Suprapubic skin (tissue), 4 donors: ENCODE results near the gene ZBTB17.

ENCODE experiments used
- EP300 ChIP-seq: sonication (generic); formaldehyde crosslinking; IDR thresholded peaks from one replicate; pipeline ENCODE4 v1.6.1; 2017; ENCODE audit warnings: antibody characterized with exemption
- POLR2A ChIP-seq, 2 donors: fragments of 450-650 bp; IDR thresholded peaks; one replicate each; pipeline ENCODE4 v1.6.1; 2017; ENCODE audit warnings: antibody characterized with exemption in 2 of 2, mild to moderate bottlenecking in 2 of 2, moderate library complexity in 2 of 2
- POLR2AphosphoS5 ChIP-seq, 3 donors: sonication (generic); formaldehyde crosslinking; IDR thresholded peaks; one replicate each; pipeline ENCODE4 v1.6.1; 2017; ENCODE audit warnings: antibody characterized with exemption in 3 of 3
- TF ChIP-seq, protein P1 (sequence below), 2 donors: fragments of 200-600 bp in 1 of 2; fragments of 450-650 bp in 1 of 2; sonication (generic) in 1 of 2; IDR thresholded peaks; one replicate each; pipeline ENCODE4 v1.5.1; 2016 to 2019; ENCODE audit warnings: antibody characterized with exemption in 2 of 2, mild to moderate bottlenecking in 1 of 2, moderate library complexity in 1 of 2

DNA sequence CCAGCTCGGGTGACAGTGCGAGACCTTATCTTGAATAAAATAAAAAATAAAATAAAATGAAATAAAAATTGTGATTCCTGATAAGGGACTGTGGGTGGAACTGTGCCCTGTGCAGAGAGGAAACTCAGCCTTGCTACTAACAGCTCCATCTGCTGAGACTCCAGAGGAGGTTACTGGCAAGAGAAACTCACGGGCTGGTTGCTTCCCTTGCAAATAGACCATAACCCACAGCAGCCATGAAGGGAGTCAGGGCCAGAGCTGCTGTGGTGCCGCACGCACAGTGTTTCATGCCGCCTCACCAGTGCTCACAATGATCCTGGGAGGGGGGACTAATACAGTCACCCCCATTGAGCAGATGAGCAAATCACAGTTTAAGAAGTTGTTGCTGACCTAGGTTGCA, 13.7 kb downstream of the ZBTB17 start:
- TF ChIP-seq, protein P1, sequence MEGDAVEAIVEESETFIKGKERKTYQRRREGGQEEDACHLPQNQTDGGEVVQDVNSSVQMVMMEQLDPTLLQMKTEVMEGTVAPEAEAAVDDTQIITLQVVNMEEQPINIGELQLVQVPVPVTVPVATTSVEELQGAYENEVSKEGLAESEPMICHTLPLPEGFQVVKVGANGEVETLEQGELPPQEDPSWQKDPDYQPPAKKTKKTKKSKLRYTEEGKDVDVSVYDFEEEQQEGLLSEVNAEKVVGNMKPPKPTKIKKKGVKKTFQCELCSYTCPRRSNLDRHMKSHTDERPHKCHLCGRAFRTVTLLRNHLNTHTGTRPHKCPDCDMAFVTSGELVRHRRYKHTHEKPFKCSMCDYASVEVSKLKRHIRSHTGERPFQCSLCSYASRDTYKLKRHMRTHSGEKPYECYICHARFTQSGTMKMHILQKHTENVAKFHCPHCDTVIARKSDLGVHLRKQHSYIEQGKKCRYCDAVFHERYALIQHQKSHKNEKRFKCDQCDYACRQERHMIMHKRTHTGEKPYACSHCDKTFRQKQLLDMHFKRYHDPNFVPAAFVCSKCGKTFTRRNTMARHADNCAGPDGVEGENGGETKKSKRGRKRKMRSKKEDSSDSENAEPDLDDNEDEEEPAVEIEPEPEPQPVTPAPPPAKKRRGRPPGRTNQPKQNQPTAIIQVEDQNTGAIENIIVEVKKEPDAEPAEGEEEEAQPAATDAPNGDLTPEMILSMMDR (IDR thresholded peaks at IDR 0.05): no peak
- TF ChIP-seq POLR2A (IDR thresholded peaks at IDR 0.05): no peak
- TF ChIP-seq POLR2AphosphoS5 (IDR thresholded peaks at IDR 0.05): no peak
- no peak for TF ChIP-seq EP300
